Fibroblast of lung (primary cell): ENCODE data around the gene CECR2. TPM values are rescaled to one million over a fixed set of nuclear protein-coding genes. Genes with fewer than 3 reads are reported as not detected.

ENCODE experiments used
- DNase-seq, 2 donors: peaks; one replicate each; pipeline versions ENCODE4 v3.0.0 to v3.0.0-alpha.2; 2010; ENCODE audit warnings: low read depth in 2 of 2
- H2AFZ ChIP-seq: 2 replicates; pipeline ENCODE4 v1.5.1; 2012; ENCODE audit warnings: low read length, control low read depth, inconsistent platforms
- H3K27ac ChIP-seq: 2 replicates; pipeline ENCODE4 v1.5.1; 2011; ENCODE audit warnings: low read length, control low read depth; ENCODE audit not compliant: insufficient read depth
- H3K27me3 ChIP-seq: 2 replicates; pipeline ENCODE4 v1.5.1; 2011; ENCODE audit warnings: mild to moderate bottlenecking, low read length; ENCODE audit not compliant: control insufficient read depth, insufficient read depth
- H3K36me3 ChIP-seq: 2 replicates; pipeline ENCODE4 v1.5.1; 2011; ENCODE audit warnings: low read length; ENCODE audit not compliant: control insufficient read depth, insufficient read depth
- H3K4me1 ChIP-seq: 2 replicates; pipeline ENCODE4 v1.5.1; 2011; ENCODE audit warnings: low read length; ENCODE audit not compliant: control insufficient read depth, insufficient read depth; ENCODE audit errors: extremely low read depth
- H3K4me2 ChIP-seq: 2 replicates; pipeline ENCODE4 v1.5.1; 2011; ENCODE audit warnings: low read length, control low read depth; ENCODE audit not compliant: insufficient read depth; ENCODE audit errors: extremely low read depth
- H3K4me3 ChIP-seq, 4 experiments: fragments of 200-600 bp in 1 of 4; sonication (generic) in 1 of 4; replicated peaks in 1 of 4; 2 replicates each; pipeline ENCODE4 v1.5.1; 2011 to 2016; ENCODE audit warnings: low read length in 4 of 4, low read depth in 3 of 4, mild to moderate bottlenecking in 3 of 4, control low read depth in 2 of 4, inconsistent platforms in 1 of 4, mixed read lengths in 1 of 4; ENCODE audit not compliant: insufficient read depth in 1 of 4; ENCODE audit errors: control extremely low read depth in 1 of 4
- H3K79me2 ChIP-seq: 2 replicates; pipeline ENCODE4 v1.5.1; 2012; ENCODE audit warnings: mild to moderate bottlenecking, low read length, inconsistent platforms; ENCODE audit not compliant: control insufficient read depth, insufficient read depth
- H3K9ac ChIP-seq: 2 replicates; pipeline ENCODE4 v1.5.1; 2011; ENCODE audit warnings: mild to moderate bottlenecking, low read length, control low read depth; ENCODE audit not compliant: insufficient read depth
- H3K9me3 ChIP-seq: 2 replicates; pipeline ENCODE4 v1.5.1; 2012; ENCODE audit warnings: low read depth, low read length; ENCODE audit not compliant: control insufficient read depth, insufficient read depth
- H4K20me1 ChIP-seq: 2 replicates; pipeline ENCODE4 v1.5.1; 2011; ENCODE audit warnings: low read length; ENCODE audit not compliant: control insufficient read depth, insufficient read depth; ENCODE audit errors: extremely low read depth
- EZH2 ChIP-seq: IDR thresholded peaks from 2 replicates; pipeline ENCODE4 v1.5.1; 2012; ENCODE audit warnings: low read length, control low read depth, mild to moderate bottlenecking; ENCODE audit errors: missing control alignments
- polyA plus RNA-seq, 2 donors: library from polyadenylated mRNA; depleted of rRNA in 1 of 2; stranded (reverse) in 1 of 2; unstranded in 1 of 2; fragments of >200 nt; gene quantifications; 2 replicates each; pipeline ENCODE4 v1.2.1, GENCODE V29; 2011 to 2012; ENCODE audit warnings: missing spikeins in 1 of 2
- total RNA-seq: library from RNA; depleted of rRNA; stranded (reverse); fragments of >200 nt; gene quantifications from 2 replicates; pipeline ENCODE4 v1.2.1, GENCODE V29; 2014
- TF ChIP-seq, protein P1 (sequence below), 2 donors: IDR thresholded peaks in 1 of 2; conservative IDR thresholded peaks in 1 of 2; 1 replicate in 1 of 2; 2 replicates in 1 of 2; pipeline ENCODE4 v1.5.1; 2011 to 2012; ENCODE audit warnings: low read length in 2 of 2, control low read depth in 1 of 2, inconsistent platforms in 1 of 2, low read depth in 1 of 2, mild to moderate bottlenecking in 1 of 2

The CECR2 gene
- total and polyA plus RNA-seq, 2 donors (not counting 1 experiment from before 2014, with no cell fraction given): under 0.01 to 0.09 TPM

- Histone ChIP-seq H3K4me3 (no peak overlapping the region), H3K4me2 (no peak overlapping the region), H3K36me3 (no peaks in the 10 kb centered on the region), H2AFZ (no peak overlapping the region), H3K9me3 (no peaks in the 10 kb centered on the region), H4K20me1 (no peaks in the 10 kb centered on the region), H3K9ac (no peak overlapping the region), H3K79me2 (no peaks in the 10 kb centered on the region), H3K27ac (no peak overlapping the region), H3K27me3 (no peaks in the 10 kb centered on the region), H3K4me1 (no peaks in the 10 kb centered on the region)
- no peak for TF ChIP-seq EZH2
- TF ChIP-seq, protein P1, sequence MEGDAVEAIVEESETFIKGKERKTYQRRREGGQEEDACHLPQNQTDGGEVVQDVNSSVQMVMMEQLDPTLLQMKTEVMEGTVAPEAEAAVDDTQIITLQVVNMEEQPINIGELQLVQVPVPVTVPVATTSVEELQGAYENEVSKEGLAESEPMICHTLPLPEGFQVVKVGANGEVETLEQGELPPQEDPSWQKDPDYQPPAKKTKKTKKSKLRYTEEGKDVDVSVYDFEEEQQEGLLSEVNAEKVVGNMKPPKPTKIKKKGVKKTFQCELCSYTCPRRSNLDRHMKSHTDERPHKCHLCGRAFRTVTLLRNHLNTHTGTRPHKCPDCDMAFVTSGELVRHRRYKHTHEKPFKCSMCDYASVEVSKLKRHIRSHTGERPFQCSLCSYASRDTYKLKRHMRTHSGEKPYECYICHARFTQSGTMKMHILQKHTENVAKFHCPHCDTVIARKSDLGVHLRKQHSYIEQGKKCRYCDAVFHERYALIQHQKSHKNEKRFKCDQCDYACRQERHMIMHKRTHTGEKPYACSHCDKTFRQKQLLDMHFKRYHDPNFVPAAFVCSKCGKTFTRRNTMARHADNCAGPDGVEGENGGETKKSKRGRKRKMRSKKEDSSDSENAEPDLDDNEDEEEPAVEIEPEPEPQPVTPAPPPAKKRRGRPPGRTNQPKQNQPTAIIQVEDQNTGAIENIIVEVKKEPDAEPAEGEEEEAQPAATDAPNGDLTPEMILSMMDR (conservative IDR thresholded peaks at IDR 0.05 in 1 of 2, IDR thresholded peaks at IDR 0.05 in 1 of 2; ENCODE audit: low read depth in 1 of 2, low read length in 2 of 2): no peak
- DNase-seq: no peak
Measured at GRCh38 chr22:17331690-17332089, 37.6 kb upstream of the CECR2 start.

- DNase-seq: no peak
Measured at GRCh38 chr22:17332109-17332800, 37.0 kb upstream of the CECR2 start.

GRCh38 chr22:17334059-17334458, 35.2 kb upstream of the CECR2 start:
- Histone ChIP-seq H3K27ac (no peak overlapping the region), H4K20me1 (no peaks in the 10 kb centered on the region), H2AFZ (no peak overlapping the region)

More at GRCh38 chr22:17332109-17332800, 37.0 kb upstream of the CECR2 start:
- no peak overlapping the region for H3K4me3 ChIP-seq
- no peak overlapping the region for H2AFZ ChIP-seq
- no peaks in the 10 kb centered on the region for H3K36me3 ChIP-seq
- no peak overlapping the region for H3K27ac ChIP-seq
- H3K9ac ChIP-seq: no peak overlapping the region
- no peaks in the 10 kb centered on the region for H3K79me2 ChIP-seq
- H3K9me3 ChIP-seq: no peaks in the 10 kb centered on the region
- no peak overlapping the region for H3K4me2 ChIP-seq
- no peaks in the 10 kb centered on the region for H3K4me1 ChIP-seq
- no peak for TF ChIP-seq EZH2
- TF ChIP-seq, protein P1 (conservative IDR thresholded peaks at IDR 0.05 in 1 of 2, IDR thresholded peaks at IDR 0.05 in 1 of 2; ENCODE audit: low read depth in 1 of 2, low read length in 2 of 2): no peak
- no peaks in the 10 kb centered on the region for H3K27me3 ChIP-seq
- no peaks in the 10 kb centered on the region for H4K20me1 ChIP-seq

More at GRCh38 chr22:17334059-17334458, 35.2 kb upstream of the CECR2 start:
- Histone ChIP-seq H3K79me2 (no peaks in the 10 kb centered on the region), H3K4me2 (no peak overlapping the region), H3K4me1 (no peaks in the 10 kb centered on the region), H3K36me3 (no peaks in the 10 kb centered on the region), H3K9ac (no peak overlapping the region), H3K9me3 (no peaks in the 10 kb centered on the region), H3K4me3 (no peak overlapping the region), H3K27me3 (no peaks in the 10 kb centered on the region)
- no peak for TF ChIP-seq EZH2
- TF ChIP-seq, protein P1 (conservative IDR thresholded peaks at IDR 0.05 in 1 of 2, IDR thresholded peaks at IDR 0.05 in 1 of 2; ENCODE audit: low read depth in 1 of 2, low read length in 2 of 2): no peak
- no peak for DNase-seq
